Parathyroid adenoma (tissue), 2 donors: ENCODE results near the gene CAMTA1.

Experiments used
- H2AFZ ChIP-seq: fragments of 300-600 bp; sonication (generic); one replicate; pipeline ENCODE4 v1.7.0; 2017; ENCODE audit warnings: antibody characterized with exemption, mild to moderate bottlenecking
- H3K27ac ChIP-seq: fragments of 300-600 bp; sonication (generic); one replicate; pipeline ENCODE4 v1.7.0; 2017
- H3K27me3 ChIP-seq: fragments of 300-600 bp; sonication (generic); one replicate; pipeline ENCODE4 v1.7.0; 2017; ENCODE audit warnings: low read length; ENCODE audit not compliant: control insufficient read depth, insufficient read depth
- H3K36me3 ChIP-seq: fragments of 300-600 bp; sonication (generic); one replicate; pipeline ENCODE4 v1.7.0; 2017; ENCODE audit warnings: low read length; ENCODE audit not compliant: control insufficient read depth, insufficient read depth
- H3K4me1 ChIP-seq: fragments of 300-600 bp; sonication (generic); one replicate; pipeline ENCODE4 v1.7.0; 2017; ENCODE audit warnings: control low read depth
- H3K4me2 ChIP-seq: fragments of 300-600 bp; sonication (generic); one replicate; pipeline ENCODE4 v1.7.0; 2017; ENCODE audit warnings: low read length
- H3K4me3 ChIP-seq: fragments of 300-600 bp; sonication (generic); one replicate; pipeline ENCODE4 v1.7.0; 2017; ENCODE audit warnings: low read depth, low read length
- H3K79me2 ChIP-seq: fragments of 300-600 bp; sonication (generic); one replicate; pipeline ENCODE4 v1.7.0; 2017; ENCODE audit warnings: control low read depth
- H3K9ac ChIP-seq: fragments of 300-600 bp; sonication (generic); one replicate; pipeline ENCODE4 v1.7.0; 2017; ENCODE audit warnings: mild to moderate bottlenecking
- H3K9me3 ChIP-seq: fragments of 300-600 bp; sonication (generic); one replicate; pipeline ENCODE4 v1.7.0; 2017; ENCODE audit warnings: low read length; ENCODE audit not compliant: control insufficient read depth
- TF ChIP-seq, protein P1 (sequence below): fragments of 300-600 bp; sonication (generic); IDR thresholded peaks from one replicate; pipeline ENCODE4 v1.7.0; 2017; ENCODE audit warnings: antibody characterized with exemption, mild to moderate bottlenecking
- donor health status: primary hyperparathyroidism.

The CAMTA1 gene

DNA sequence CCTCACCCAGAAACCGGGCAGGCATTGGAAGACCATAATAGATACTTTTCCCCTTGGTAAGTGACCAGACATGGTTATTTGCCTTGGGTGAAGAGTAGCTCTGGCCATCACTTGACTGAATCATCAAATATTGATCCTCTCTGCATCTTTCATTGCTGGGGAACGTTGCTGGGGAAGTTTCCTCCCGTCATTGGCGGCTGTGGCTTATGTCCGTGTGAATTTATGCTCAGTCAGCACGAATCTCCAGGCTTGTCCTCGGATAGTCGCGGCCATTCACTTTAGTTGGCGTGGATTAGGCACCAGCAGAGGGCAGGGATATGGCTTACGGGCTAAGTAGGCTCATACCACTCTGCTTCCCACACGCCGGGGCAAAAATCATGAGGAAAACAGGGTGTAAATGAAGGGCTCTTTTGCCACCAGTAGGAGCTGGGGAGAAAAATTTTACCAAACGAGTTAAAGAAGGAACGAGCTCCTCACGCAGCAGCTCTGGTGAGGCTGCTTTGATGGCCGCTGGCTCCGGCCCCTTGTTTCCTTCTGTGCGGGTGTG, 473.4 kb downstream of the CAMTA1 start:
- H3K9me3 ChIP-seq, result no peaks in the 10 kb centered on the region
- TF ChIP-seq, protein P1, sequence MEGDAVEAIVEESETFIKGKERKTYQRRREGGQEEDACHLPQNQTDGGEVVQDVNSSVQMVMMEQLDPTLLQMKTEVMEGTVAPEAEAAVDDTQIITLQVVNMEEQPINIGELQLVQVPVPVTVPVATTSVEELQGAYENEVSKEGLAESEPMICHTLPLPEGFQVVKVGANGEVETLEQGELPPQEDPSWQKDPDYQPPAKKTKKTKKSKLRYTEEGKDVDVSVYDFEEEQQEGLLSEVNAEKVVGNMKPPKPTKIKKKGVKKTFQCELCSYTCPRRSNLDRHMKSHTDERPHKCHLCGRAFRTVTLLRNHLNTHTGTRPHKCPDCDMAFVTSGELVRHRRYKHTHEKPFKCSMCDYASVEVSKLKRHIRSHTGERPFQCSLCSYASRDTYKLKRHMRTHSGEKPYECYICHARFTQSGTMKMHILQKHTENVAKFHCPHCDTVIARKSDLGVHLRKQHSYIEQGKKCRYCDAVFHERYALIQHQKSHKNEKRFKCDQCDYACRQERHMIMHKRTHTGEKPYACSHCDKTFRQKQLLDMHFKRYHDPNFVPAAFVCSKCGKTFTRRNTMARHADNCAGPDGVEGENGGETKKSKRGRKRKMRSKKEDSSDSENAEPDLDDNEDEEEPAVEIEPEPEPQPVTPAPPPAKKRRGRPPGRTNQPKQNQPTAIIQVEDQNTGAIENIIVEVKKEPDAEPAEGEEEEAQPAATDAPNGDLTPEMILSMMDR, result no peak

DNA sequence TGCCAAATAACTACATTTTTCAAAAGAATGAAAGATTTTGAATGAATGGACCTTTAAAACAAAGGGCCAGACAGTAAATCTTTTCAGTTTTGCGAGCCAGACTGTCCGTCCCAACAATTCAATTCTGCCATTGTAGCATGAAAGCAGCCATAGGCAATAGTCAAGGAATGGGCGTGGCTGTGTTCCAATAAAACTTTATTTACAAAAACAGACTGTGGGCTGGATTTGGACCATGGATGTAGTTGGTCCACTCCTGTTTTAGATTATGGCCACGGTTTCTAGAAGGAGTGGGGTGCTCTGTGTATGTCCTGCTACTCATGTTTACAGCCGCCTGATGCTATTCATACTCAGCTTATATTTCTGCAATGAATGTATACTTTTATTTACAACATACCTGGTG, 474.7 kb downstream of the CAMTA1 start:
- Histone ChIP-seq H3K4me1 (no peaks in the 10 kb centered on the region), H3K9ac (no peak overlapping the region), H3K27ac (no peak overlapping the region), H2AFZ (no peak overlapping the region), H3K9me3 (no peaks in the 10 kb centered on the region), H3K27me3 (no peaks in the 10 kb centered on the region), H3K79me2 (no peaks in the 10 kb centered on the region), H3K4me2 (no peak overlapping the region), H3K4me3 (no peak overlapping the region), H3K36me3 (no peaks in the 10 kb centered on the region)
- TF ChIP-seq, protein P1, result no peak

More for the DNA sequence above, 473.4 kb downstream of the CAMTA1 start:
- Histone ChIP-seq H3K27me3 (no peaks in the 10 kb centered on the region), H3K27ac (no peak overlapping the region), H3K4me3 (no peak overlapping the region), H2AFZ (no peak overlapping the region), H3K4me2 (no peak overlapping the region), H3K79me2 (no peaks in the 10 kb centered on the region), H3K4me1 (no peaks in the 10 kb centered on the region), H3K36me3 (no peaks in the 10 kb centered on the region), H3K9ac (no peak overlapping the region)

DNA sequence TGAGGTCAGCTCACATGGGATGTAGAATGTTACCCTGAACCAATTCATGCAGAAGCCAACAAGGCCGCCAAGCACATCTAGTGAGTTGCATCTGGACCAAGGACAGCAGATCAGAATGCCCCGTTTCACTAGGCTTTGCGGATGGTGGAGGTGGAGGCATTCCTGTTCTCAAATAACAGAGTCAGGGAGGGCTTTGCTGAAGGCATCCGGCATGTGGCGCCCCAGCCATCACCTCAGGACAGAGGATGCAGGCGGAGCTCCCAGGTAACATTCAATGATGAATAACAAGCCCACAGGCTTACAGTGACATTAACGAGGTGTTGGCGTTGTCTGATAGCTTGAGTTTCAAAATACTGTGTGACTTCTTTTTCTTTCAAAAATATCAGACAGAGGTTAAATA, 476.2 kb downstream of the CAMTA1 start:
- no peak overlapping the region for H3K9ac ChIP-seq
- H3K79me2 ChIP-seq, result no peaks in the 10 kb centered on the region
- H2AFZ ChIP-seq, result no peak overlapping the region
- no peak overlapping the region for H3K4me2 ChIP-seq
- no peak overlapping the region for H3K4me3 ChIP-seq
- H3K36me3 ChIP-seq, result no peaks in the 10 kb centered on the region
- no peaks in the 10 kb centered on the region for H3K9me3 ChIP-seq
- H3K4me1 ChIP-seq, result no peaks in the 10 kb centered on the region
- TF ChIP-seq, protein P1, result no peak
- H3K27me3 ChIP-seq, result no peaks in the 10 kb centered on the region
- H3K27ac ChIP-seq, result no peak overlapping the region

DNA sequence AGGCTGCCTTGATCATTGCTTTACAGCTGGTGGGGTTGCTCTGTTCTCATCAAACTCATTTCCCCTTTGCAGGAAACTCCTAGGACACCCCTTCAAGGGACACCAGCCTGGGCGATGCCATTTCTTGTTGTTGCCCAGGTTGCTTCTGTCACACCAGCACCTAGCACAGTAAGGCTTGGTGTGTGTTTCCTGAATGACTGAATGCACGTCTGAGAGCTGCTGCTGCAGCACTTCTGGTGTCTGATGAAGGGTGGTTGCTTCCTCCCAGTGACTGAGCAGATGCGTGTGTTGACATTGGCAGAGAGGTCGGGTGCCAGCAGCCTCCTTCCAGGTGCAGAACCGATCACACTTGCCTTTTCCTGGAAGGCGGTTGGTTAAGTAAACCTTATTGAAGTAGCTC, 477.4 kb downstream of the CAMTA1 start:
- no peaks in the 10 kb centered on the region for H3K79me2 ChIP-seq
- H2AFZ ChIP-seq, result no peak overlapping the region
- H3K9me3 ChIP-seq, result no peaks in the 10 kb centered on the region
- H3K4me2 ChIP-seq, result no peak overlapping the region
- H3K27me3 ChIP-seq, result no peaks in the 10 kb centered on the region
- TF ChIP-seq, protein P1, result no peak
- H3K9ac ChIP-seq, result no peak overlapping the region
- no peaks in the 10 kb centered on the region for H3K36me3 ChIP-seq
- H3K4me3 ChIP-seq, result no peak overlapping the region
- H3K4me1 ChIP-seq, result no peaks in the 10 kb centered on the region
- no peak overlapping the region for H3K27ac ChIP-seq
